Aorta (tissue), 5 donors: ENCODE measurements around the gene LRTM2. TPM values are rescaled to one million over a fixed set of nuclear protein-coding genes. Genes with fewer than 3 reads are reported as not detected.

Experiments
- ATAC-seq: fragments of 200-7000 bp; cut with Tn5 transposase; one replicate; pipeline ENCODE4 v1.9.1; 2022; ENCODE audit warnings: moderate library complexity; ENCODE audit not compliant: low FRiP score
- DNase-seq, 2 donors: peaks; one replicate each; pipeline ENCODE4 v3.0.0-alpha.2; 2020
- H3K27ac ChIP-seq, 2 donors: one replicate each; pipeline ENCODE4 v1.5.1; 2013; ENCODE audit warnings: low read length in 2 of 2, mild to moderate bottlenecking in 2 of 2, moderate library complexity in 2 of 2, control low read depth in 1 of 2, inconsistent platforms in 1 of 2, low read depth in 1 of 2
- H3K27me3 ChIP-seq, 2 donors: one replicate each; pipeline ENCODE4 v1.6.1; 2013; ENCODE audit warnings: control low read depth in 1 of 2, low read length in 1 of 2, mild to moderate bottlenecking in 1 of 2, moderate library complexity in 1 of 2; ENCODE audit not compliant: insufficient read depth in 2 of 2, control insufficient read depth in 1 of 2
- H3K36me3 ChIP-seq, 2 donors: one replicate each; pipeline ENCODE4 v1.6.1; 2013; ENCODE audit warnings: control low read depth in 1 of 2, low read length in 1 of 2, mild to moderate bottlenecking in 1 of 2; ENCODE audit not compliant: insufficient read depth in 2 of 2, control insufficient read depth in 1 of 2
- H3K4me1 ChIP-seq, 2 donors: one replicate each; pipeline ENCODE4 v1.6.1; 2013; ENCODE audit warnings: low read length in 2 of 2, control low read depth in 1 of 2, mild to moderate bottlenecking in 1 of 2, moderate library complexity in 1 of 2; ENCODE audit not compliant: insufficient read depth in 2 of 2, control insufficient read depth in 1 of 2
- H3K4me3 ChIP-seq, 2 donors: one replicate each; pipeline ENCODE4 v1.5.1; 2013; ENCODE audit warnings: low read length in 2 of 2, control low read depth in 1 of 2, mild to moderate bottlenecking in 1 of 2
- H3K9me3 ChIP-seq: one replicate; pipeline ENCODE4 v1.6.1; 2013; ENCODE audit warnings: mild to moderate bottlenecking, low read length; ENCODE audit not compliant: control insufficient read depth
- WGBS, 2 donors: extraction: QIAGEN DNeasy Blood & Tissue Kit; methylation state at CpG; one replicate each; pipeline ENCODE4 v1.1.7; 2013; 5-methylcytosine and 5-hydroxymethylcytosine counted together
- intact Hi-C, 2 donors: fragments of 100-400 bp; cut with DNase I; formaldehyde crosslinking; loops; one replicate each; pipeline versions ENCODE4 v1.14.2 to v1.15.0; 2022
- polyA plus RNA-seq, 2 donors: library from polyadenylated mRNA; stranded (reverse); fragments of 200-250 nt; gene quantifications; one replicate each; pipeline ENCODE4 v1.2.3, GENCODE V29; 2013
- total RNA-seq, 2 donors: library from RNA; stranded (reverse); fragmentation: NEBNext Ultra II Directional; extraction: Animal tissue kit (Norgen Biotek cat#: 25700); gene quantifications; one replicate each; pipeline ENCODE4 v1.2.1, GENCODE V29; 2021
- donor health status: healthy with polysubstance abuse.
- donor health status: Bipolar disorder and iron deficiency.
- donor health status: DM: no; HTN: no; CAD: no.
- donor health status: DM: no; HTN: no; CAD: no.
- donor health status: DM: yes; HTN: yes; CAD: no.

LRTM2 gene
- total and polyA plus RNA-seq, 4 donors = not detected

DNA sequence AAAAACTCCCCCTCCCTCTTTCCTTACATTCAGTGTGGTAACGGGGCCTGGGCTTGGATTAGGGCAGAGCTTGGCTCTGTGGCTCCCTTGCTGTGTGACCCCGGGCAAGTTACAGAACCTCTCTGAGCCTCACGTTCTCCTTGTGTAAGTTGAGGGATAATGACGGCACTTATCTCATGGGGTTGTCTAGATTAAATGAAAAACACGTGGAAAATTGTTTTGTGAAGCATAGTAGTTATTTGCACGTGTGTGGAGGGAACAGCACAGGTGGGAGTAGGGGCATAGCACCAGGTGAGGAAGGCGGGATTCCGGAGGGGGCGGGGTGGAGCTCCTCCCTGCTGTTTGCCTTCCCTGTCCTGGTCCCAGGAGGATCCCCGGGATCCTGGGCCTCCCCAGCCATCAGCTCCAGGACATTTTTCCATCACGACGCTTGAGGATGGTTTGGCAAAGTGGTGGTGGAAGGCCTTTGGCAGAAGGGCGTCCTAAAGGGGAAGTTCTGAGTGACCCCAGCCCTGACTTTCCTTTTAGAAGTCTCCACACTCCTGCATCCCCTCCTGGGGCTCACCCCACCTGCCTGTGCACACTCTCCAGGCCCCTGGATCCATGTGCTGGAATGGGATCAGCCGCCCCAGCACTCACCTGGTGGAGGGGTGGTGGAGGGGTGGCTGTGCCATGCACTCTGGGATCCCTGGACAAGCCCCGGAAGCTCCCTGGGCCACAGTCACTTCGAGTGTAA lies 22.7 kb downstream of the LRTM2 start:
- peak; percentile 28 to 68 for DNase-seq
- intact Hi-C loops = no loop called here
- WGBS, 2 donors = 72 to 76% methylated on average over 16 of the region's 16 CpGs

DNA sequence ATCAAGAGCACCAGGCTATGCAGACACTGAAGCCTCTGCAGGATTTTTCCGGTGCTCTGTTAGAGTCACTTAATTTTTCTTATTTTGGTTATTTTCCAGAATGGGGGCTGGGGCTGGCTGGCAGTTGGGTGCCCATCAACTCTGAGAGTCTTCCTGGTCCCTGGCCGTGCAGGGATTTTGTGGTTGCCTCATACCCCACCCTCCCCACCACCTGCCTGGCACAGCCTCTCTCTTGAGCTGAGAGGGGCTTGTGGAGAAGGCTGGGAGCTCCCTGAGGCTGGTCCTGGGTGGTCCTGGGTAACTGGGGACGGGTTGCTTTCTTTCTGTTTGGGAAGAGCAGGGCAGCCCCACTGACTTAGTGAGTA lies 23.3 kb downstream of the LRTM2 start:
- DNase-seq = peak in 1 of 2 donors; percentile 51
- no peak overlapping the region for H3K27ac ChIP-seq

More for the DNA sequence above, 22.7 kb downstream of the LRTM2 start:
- Histone ChIP-seq H3K4me1 (no peaks in the 10 kb centered on the region), H3K27ac (no peak overlapping the region), H3K27me3 (no peaks in the 10 kb centered on the region), H3K4me3 (no peak overlapping the region), H3K36me3 (no peaks in the 10 kb centered on the region), H3K9me3 (no peaks in the 10 kb centered on the region)
- no peak for ATAC-seq

DNA sequence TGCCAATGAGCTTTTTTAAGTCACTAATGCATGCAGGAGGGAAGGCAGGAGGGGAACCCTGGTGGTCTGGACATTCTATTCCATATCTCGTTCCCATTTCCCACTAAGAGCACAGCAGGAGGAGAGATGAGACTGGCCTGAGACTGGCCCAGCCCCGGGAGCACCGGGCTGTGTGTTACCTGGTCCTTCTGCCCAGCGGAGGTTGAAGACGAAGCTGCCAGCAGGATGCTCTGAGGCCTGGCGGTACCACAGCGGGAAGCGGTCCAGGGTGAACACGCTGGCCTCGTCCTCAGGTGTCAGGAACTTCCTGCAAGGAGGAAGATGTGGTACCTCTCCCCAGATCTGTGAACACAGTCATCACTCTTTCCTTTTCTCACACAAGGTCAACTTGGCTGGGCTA lies 23.9 kb downstream of the LRTM2 start:
- Histone ChIP-seq H3K4me1 (no peaks in the 10 kb centered on the region), H3K9me3 (no peaks in the 10 kb centered on the region), H3K36me3 (no peaks in the 10 kb centered on the region), H3K27me3 (no peaks in the 10 kb centered on the region), H3K27ac (no peak overlapping the region), H3K4me3 (no peak overlapping the region)
- ATAC-seq (no peak), DNase-seq (peak in 1 of 2 donors; percentile 64)
- intact Hi-C loops = no loop called here
- WGBS, 2 donors = 74 to 81% methylated on average over 10 of the region's 10 CpGs

More for the DNA sequence above, 23.3 kb downstream of the LRTM2 start:
- no peak for ATAC-seq
- Histone ChIP-seq H3K27me3 (no peaks in the 10 kb centered on the region), H3K4me3 (no peak overlapping the region), H3K9me3 (no peaks in the 10 kb centered on the region), H3K36me3 (no peaks in the 10 kb centered on the region), H3K4me1 (no peaks in the 10 kb centered on the region)
- 68% methylated on average over 3 of the region's 3 CpGs for WGBS, 2 donors
- intact Hi-C loops = no loop called here

DNA sequence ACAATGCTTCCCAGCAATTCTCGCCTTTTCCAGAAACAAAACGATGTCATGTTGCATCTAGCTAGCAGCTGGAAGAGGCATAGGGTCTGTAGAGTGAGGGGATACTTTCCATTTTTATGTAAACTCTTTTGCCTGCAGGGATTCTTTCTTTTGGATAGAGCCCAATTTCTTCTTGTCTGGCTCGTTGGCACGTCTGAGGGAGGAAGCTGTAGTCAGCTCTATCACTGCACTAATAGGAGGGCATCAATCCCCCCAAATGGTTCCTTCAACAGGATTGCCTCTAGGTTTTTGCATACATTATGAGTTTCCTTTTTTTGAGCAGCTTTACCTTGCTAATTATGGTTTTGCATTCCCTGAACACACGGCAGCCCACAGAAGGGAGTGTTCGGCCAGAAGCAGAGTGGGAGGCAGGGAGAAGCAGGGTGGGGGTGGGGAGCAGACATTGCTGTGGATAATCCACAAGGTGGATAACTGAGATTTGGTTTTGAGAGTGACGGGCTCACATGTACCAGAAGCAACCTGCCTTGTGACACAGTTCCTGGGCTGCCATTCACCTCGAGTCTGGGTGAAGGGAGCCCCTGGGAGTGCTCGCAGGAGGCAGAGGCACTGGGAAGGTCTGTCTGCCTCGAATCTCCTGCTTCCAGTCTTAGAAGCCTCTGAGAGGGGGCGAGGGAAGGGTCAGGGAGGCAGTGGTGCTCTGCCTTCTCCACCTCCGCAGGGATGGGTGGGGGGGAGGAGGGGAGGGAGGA lies 24.5 kb downstream of the LRTM2 start:
- ATAC-seq (no peak), DNase-seq (no peak)
- no peaks in the 10 kb centered on the region for H3K27me3 ChIP-seq
- no peaks in the 10 kb centered on the region for H3K9me3 ChIP-seq
- H3K36me3 ChIP-seq = no peaks in the 10 kb centered on the region
- no peak overlapping the region for H3K4me3 ChIP-seq
- no peak overlapping the region for H3K27ac ChIP-seq
- no peaks in the 10 kb centered on the region for H3K4me1 ChIP-seq
- 47 to 48% methylated on average over 12 of the region's 12 CpGs for WGBS, 2 donors
- intact Hi-C loops = loop anchor here in 1 of 2 donors (5.0 kb wide), 1 partner anchor 87 kb away; no protein-coding TSS in a partner anchor

DNA sequence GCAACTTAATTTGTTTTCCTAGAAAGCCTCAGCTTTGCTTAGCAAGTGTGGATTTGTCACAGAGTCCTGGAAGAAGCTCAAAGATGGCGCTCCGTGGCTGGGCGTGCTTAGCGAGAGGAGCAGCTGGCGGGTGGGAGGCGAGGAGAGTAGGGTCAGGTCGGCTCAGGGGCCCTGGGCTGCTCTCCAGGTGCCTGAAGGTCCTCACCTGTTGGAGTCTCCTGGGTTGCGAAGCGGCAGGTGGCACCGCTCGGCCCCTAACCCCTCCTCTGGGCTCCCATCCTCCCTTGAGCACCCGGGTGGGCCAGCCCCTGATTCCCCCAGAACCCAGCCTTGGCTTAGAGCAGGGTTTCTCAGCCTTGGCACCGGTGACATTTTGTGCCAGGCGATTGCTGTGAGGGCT lies 25.1 kb downstream of the LRTM2 start:
- DNase-seq (peak in 1 of 2 donors; percentile 36), ATAC-seq (no peak)
- Histone ChIP-seq H3K4me3 (no peak overlapping the region), H3K4me1 (no peaks in the 10 kb centered on the region), H3K27me3 (no peaks in the 10 kb centered on the region), H3K9me3 (no peaks in the 10 kb centered on the region), H3K36me3 (no peaks in the 10 kb centered on the region), H3K27ac (no peak overlapping the region)
- intact Hi-C loops = loop anchor here in 1 of 2 donors (5.0 kb wide), 1 partner anchor 87 kb away; no protein-coding TSS in a partner anchor
- WGBS, 2 donors = 91% methylated on average over 14 of the region's 14 CpGs

DNA sequence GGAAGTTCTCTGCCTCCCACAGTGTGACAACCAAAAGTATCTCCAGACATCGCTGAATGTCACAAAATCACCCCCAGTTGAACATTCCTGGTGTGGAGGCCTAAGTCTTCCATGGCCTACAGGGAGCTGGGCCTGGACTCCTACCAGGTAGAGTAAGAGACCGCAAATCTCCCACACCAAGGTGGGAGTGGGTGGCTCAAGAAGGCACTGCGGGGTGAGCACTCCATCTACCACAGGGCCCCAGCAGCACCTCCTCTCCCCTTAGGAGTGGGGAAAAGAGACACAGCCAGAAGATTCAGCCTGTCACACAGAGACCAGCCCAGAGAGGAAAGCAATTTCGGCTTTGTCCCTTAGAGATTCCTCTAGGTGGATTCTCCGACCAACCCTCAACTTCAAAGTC lies 25.5 kb downstream of the LRTM2 start:
- intact Hi-C loops = loop anchor here in 1 of 2 donors (5.0 kb wide), 1 partner anchor 86 kb away; no protein-coding TSS in a partner anchor
- DNase-seq = no peak
- no peaks in the 10 kb centered on the region for H3K36me3 ChIP-seq
- no peak overlapping the region for H3K27ac ChIP-seq
- H3K4me3 ChIP-seq = no peak overlapping the region
- 92 to 97% methylated on average over 5 of the region's 5 CpGs for WGBS, 2 donors
- ATAC-seq = no peak
- H3K27me3 ChIP-seq = no peaks in the 10 kb centered on the region
- no peaks in the 10 kb centered on the region for H3K9me3 ChIP-seq
- no peaks in the 10 kb centered on the region for H3K4me1 ChIP-seq

DNA sequence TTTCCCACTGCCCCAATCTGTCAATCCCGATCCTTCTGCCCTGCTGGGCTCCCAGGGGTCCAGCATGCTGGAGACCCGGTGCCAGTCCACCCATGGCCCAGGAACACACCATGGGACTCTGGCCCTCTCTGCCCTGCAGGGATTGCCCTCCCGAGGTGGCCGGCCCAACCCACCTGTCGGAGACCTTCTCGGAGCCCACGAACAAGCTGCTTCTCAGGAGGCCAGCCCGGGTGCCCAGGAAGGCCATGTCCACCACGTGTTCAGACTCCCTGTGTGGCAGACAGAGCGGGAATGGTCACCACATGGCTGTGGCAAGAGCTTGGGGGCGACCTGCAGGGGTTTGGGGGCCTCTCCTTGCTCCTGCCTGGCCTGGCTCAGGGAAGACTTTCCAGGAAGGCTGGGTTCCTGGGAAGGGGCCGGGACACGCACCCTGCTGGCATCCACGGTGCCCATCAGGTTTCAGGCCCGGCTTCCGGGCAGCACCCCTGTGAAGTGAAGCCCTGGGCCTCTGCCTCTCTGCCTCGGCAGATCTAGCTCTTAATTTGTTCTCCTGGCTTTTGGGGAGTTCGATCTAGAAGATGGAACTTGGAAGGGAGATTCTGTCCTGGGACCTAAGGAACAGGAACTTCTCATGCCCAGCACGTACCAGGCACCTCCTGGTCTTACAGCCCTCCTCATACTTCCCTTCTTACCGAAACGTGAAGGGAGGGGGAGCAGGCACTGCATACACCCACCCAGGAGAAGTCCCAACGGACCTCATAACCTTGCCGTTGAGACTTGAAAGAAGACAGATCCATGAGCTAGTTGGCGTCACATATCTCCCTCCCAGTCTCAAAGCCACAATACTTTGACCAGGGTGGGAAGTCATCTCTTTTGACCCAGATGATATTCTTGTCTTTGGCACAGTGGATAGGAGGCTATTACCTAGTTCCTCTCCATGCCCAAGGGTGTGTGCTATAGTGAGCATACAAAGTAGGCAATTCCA lies 26.3 kb downstream of the LRTM2 start:
- peak in 1 of 2 donors; percentile 39 for DNase-seq
- H3K4me1 ChIP-seq = no peaks in the 10 kb centered on the region
- no peaks in the 10 kb centered on the region for H3K36me3 ChIP-seq
- H3K27me3 ChIP-seq = no peaks in the 10 kb centered on the region
- H3K4me3 ChIP-seq = no peak overlapping the region
- H3K9me3 ChIP-seq = no peaks in the 10 kb centered on the region
- ATAC-seq = no peak
- H3K27ac ChIP-seq = no peak overlapping the region
- intact Hi-C loops = loop anchor here in 1 of 2 donors (5.0 kb wide), 1 partner anchor 86 kb away; no protein-coding TSS in a partner anchor
- WGBS, 2 donors = 89 to 94% methylated on average over 23 to 24 of the region's 24 CpGs

DNA sequence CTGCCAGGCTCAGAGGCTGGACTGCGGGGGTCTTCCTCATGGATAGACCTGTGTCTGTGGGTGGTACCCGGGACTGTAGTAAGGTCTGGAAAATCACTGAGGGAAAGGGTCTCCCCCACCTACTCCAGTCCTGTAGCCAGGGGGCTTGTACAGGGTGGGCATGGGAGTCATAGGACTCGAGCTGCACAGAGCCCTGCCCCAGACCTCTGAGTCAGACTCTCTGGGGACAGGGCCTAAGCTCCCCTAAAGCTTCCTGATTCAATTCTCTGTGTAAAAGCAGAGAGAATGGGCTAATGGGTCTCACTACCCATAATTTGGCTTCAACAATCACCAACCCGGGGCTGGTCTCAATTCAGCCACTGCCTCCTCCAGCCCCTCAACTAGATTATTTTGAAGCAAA lies 27.0 kb downstream of the LRTM2 start:
- no peaks in the 10 kb centered on the region for H3K27me3 ChIP-seq
- WGBS, 2 donors = 64 to 66% methylated on average over 4 of the region's 4 CpGs
- no peaks in the 10 kb centered on the region for H3K36me3 ChIP-seq
- no peak for ATAC-seq
- intact Hi-C loops = loop anchor here in 1 of 2 donors (5.0 kb wide), 1 partner anchor 85 kb away; no protein-coding TSS in a partner anchor
- no peak overlapping the region for H3K27ac ChIP-seq
- no peaks in the 10 kb centered on the region for H3K4me1 ChIP-seq
- no peak overlapping the region for H3K4me3 ChIP-seq
- no peaks in the 10 kb centered on the region for H3K9me3 ChIP-seq
- no peak for DNase-seq
